ENCODE measurements around the gene ENPP1.
A peak's percentile ranks its signal among the peaks of the same experiment; 100 is the strongest.

The ENPP1 gene

GRCh38 chr6:131929976-131930375, 122.2 kb downstream of the ENPP1 start:
- intact Hi-C loops (cut with DNase I; ENCODE audit: low total_unique reads), result no loop called here

GRCh38 chr6:131931063-131931750, 123.4 kb downstream of the ENPP1 start:
- DNase-seq, result no peak
- Histone ChIP-seq H3K36me3 (no peaks in the 10 kb centered on the region), H3K27ac (no peak overlapping the region), H3K4me3 (no peak overlapping the region), H3K27me3 (no peaks in the 10 kb centered on the region), H3K9me3 (no peaks in the 10 kb centered on the region), H3K4me1 (peaks cover 0 to 15% (median 3%) of the 10 kb centered on the region in 4 donors)
- no peak for TF ChIP-seq CTCF (IDR thresholded peaks at IDR 0.05)
- intact Hi-C loops (cut with DNase I; ENCODE audit: low total_unique reads), result no loop called here

More at GRCh38 chr6:131929976-131930375, 122.2 kb downstream of the ENPP1 start:
- peaks cover 0 to 21% (median 5%) of the 10 kb centered on the region in 4 donors for H3K4me1 ChIP-seq
- H3K4me3 ChIP-seq, result no peak overlapping the region
- no peak for TF ChIP-seq CTCF (IDR thresholded peaks at IDR 0.05)
- H3K27me3 ChIP-seq, result no peaks in the 10 kb centered on the region
- H3K36me3 ChIP-seq, result no peaks in the 10 kb centered on the region
- no peak overlapping the region for H3K27ac ChIP-seq
- no peaks in the 10 kb centered on the region for H3K9me3 ChIP-seq
- DNase-seq, result no peak

GRCh38 chr6:131936156-131936555, 128.3 kb downstream of the ENPP1 start:
- TF ChIP-seq CTCF (IDR thresholded peaks at IDR 0.05), result no peak
- no peak for DNase-seq
- H3K4me1 ChIP-seq, result peaks cover 0 to 12% (median 3%) of the 10 kb centered on the region in 4 donors
- intact Hi-C loops (cut with DNase I; ENCODE audit: low total_unique reads), result no loop called here
- H3K36me3 ChIP-seq, result no peaks in the 10 kb centered on the region
- H3K9me3 ChIP-seq, result no peaks in the 10 kb centered on the region
- no peaks in the 10 kb centered on the region for H3K27me3 ChIP-seq
- no peak overlapping the region for H3K27ac ChIP-seq
- no peak overlapping the region for H3K4me3 ChIP-seq

GRCh38 chr6:131937226-131937625, 129.4 kb downstream of the ENPP1 start:
- Histone ChIP-seq H3K4me1 (peaks cover 0 to 4% (median 0%) of the 10 kb centered on the region in 4 donors), H3K36me3 (no peaks in the 10 kb centered on the region), H3K27me3 (no peaks in the 10 kb centered on the region), H3K4me3 (no peak overlapping the region), H3K27ac (no peak overlapping the region), H3K9me3 (no peaks in the 10 kb centered on the region)
- DNase-seq, result peak in 1 of 2 donors; percentile 42
- intact Hi-C loops (cut with DNase I; ENCODE audit: low total_unique reads), result no loop called here
- no peak for TF ChIP-seq CTCF (IDR thresholded peaks at IDR 0.05)

- no peak overlapping the region for H3K27ac ChIP-seq
Observed at GRCh38 chr6:131937703-131938631, 130.1 kb downstream of the ENPP1 start.

More at GRCh38 chr6:131937703-131938631, 130.1 kb downstream of the ENPP1 start:
- intact Hi-C loops (cut with DNase I; ENCODE audit: low total_unique reads), result no loop called here
- no peaks in the 10 kb centered on the region for H3K36me3 ChIP-seq
- H3K4me3 ChIP-seq, result no peak overlapping the region
- peaks cover 0 to 4% (median 0%) of the 10 kb centered on the region in 4 donors for H3K4me1 ChIP-seq
- no peaks in the 10 kb centered on the region for H3K27me3 ChIP-seq
- DNase-seq, result peak in 1 of 2 donors; percentile 42
- TF ChIP-seq CTCF (IDR thresholded peaks at IDR 0.05), result no peak
- H3K9me3 ChIP-seq, result no peaks in the 10 kb centered on the region
